HG03095 (cell line): ENCODE results near the gene ST6GAL1.

Experiments
- ATAC-seq: cut with Tn5 transposase; IDR thresholded peaks from one replicate; pipeline ENCODE4 v1.9.1; 2021; ENCODE audit warnings: moderate library complexity; ENCODE audit not compliant: unreplicated experiment

Gene ST6GAL1

DNA sequence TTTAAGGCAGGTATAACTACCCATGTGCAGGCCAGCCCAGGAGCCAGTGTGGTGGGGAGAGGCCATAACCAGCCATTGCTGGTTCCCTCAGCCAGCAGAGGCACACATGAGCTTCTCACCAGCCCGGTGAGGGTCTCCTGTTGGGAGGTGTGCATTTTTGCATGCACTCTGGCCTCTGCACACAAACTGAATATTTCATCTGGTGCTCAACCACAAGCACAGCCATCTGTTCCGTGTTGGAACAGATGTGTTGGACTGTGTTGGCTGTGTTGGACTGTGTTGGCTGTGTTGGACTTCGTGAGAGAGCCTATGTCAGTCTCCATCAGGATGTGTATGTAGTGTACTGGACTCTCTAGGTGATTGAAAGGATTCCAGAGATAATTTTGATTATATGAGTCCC lies 141.8 kb downstream of the ST6GAL1 start:
- ATAC-seq: peak; percentile 21

GRCh38 chr3:187072511-187072910 lies 142.2 kb downstream of the ST6GAL1 start:
- peak; percentile 35 for ATAC-seq

- ATAC-seq: no peak
These were observed 143.3 kb downstream of the ST6GAL1 start for GRCh38 chr3:187073581-187074098.

GRCh38 chr3:187074846-187075245 lies 144.5 kb downstream of the ST6GAL1 start:
- ATAC-seq: no peak

GRCh38 chr3:187076297-187076696 lies 146.0 kb downstream of the ST6GAL1 start:
- ATAC-seq: no peak

GRCh38 chr3:187077085-187077484 lies 146.8 kb downstream of the ST6GAL1 start:
- ATAC-seq: no peak

DNA sequence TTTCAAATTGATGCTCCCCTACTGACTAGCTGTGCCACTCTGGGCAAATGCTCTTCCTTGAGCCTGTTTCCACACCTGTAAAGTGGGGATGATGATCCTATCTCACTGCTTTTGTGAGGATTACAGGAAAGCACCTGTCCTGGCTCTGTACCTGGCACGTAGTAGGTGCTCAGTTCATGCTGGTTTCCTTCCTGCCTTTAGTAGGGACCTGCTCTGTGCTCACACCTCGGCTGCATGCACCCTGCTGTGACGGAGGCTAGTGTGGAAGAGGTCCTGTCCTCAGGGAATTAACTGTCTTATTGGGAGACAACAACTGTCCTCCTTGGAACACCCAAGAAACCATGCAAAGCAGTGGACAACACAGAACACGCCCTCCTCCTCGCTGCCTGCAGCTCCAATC lies 147.2 kb downstream of the ST6GAL1 start:
- ATAC-seq: no peak

DNA sequence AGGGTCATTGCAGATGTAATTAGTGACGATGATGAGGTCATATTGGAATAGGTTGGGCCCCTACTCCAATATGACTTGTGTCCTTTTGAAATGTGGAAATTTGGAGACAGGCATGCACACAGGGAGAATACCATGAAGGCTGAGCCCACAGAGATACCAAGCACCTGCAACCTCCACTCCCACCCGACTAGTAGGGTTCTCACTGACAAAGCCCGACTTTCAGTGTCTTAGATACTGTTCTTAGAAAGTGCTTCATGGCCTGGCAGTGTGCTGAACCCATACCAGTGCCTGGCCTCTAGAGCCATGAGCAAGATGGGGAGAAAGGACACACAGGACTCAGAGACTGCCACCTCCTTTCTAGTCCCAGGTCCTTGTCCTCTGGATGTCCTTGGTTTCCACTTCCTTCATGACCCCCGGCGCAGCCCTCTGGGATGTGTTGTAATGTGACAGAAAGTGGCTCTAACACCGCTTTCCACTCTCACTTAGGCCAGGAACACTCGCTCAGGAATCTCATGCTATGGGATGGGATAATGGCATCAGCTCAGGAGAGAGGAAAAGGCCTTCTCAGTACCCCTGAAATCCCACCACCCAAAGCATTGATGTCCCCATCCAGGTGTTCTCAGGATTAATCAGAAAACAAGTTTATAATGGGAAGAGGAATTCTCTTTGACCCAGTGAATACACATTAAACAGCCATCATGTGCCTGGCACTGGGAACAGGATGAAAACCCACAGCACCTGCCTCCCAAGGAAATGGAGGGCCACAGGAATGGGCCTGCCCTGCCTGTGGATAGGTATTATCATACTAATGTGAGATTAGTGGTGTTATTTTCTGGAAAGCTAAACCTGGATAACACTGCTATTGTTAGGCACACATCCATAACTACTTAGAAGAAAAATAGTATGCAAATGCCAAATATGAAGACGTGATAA lies 149.0 kb downstream of the ST6GAL1 start:
- ATAC-seq: no peak

DNA sequence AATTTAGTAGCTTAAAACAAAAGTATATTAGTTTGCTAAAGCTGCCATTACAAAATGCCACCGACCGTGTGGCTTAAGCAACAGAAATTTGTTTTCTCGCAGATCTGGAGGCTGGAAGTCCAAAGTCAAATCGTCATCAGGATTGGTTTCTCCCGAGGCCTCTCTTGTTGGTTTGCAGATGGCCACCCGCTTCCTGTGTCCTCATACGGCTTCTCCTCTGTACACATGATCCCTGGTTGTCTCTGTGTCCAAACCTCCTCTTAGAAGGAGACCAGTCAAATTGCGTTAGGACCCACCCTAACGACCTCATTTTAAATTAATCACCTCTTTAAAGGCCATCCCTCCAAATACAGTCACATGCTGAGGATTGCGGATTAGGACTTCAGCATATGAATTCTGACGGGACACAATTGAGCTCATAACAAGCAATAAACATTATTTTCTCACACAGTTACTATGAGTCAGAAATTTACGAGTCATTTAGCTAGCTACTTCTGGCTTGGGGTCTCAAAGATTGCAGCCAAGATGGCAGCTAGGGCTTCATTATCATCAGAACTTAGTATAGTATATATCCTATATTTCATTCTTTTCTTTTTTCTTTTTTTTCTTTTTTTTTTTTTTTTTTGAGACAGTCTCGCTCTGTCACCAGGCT lies 150.6 kb downstream of the ST6GAL1 start:
- ATAC-seq: no peak

DNA sequence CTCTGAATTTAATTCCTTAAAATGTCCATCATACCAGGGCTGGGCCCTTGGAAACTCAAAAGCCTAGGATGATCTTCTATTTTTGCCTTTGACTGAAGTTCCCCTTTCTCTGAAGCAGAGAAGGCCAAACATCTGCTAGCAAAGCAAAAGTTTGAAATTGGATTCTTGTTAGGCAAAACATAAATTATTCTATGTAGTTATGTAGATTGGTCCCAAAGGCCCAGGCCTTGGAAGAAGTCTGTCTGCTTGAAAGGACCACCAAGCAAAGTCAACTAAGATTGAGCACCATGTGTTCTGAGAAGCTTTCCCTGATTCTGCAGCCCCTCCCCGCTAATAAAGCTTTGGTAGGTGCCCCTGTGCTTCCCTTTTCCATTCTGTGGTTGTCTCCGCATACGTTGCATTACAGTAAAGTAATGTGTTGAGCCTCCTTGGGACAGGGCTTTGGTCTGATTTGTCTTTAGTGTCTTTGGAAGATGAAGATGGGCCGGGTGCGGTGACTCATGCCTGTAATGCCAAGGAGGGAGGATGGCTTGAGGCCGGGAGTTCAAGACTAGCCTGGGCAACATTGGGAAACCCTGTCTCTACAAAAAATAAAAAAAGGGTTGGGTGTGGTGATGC lies 152.5 kb downstream of the ST6GAL1 start:
- ATAC-seq: no peak

GRCh38 chr3:187084126-187084525 lies 153.8 kb downstream of the ST6GAL1 start:
- no peak for ATAC-seq

GRCh38 chr3:187084580-187084979 lies 154.3 kb downstream of the ST6GAL1 start:
- ATAC-seq: no peak

DNA sequence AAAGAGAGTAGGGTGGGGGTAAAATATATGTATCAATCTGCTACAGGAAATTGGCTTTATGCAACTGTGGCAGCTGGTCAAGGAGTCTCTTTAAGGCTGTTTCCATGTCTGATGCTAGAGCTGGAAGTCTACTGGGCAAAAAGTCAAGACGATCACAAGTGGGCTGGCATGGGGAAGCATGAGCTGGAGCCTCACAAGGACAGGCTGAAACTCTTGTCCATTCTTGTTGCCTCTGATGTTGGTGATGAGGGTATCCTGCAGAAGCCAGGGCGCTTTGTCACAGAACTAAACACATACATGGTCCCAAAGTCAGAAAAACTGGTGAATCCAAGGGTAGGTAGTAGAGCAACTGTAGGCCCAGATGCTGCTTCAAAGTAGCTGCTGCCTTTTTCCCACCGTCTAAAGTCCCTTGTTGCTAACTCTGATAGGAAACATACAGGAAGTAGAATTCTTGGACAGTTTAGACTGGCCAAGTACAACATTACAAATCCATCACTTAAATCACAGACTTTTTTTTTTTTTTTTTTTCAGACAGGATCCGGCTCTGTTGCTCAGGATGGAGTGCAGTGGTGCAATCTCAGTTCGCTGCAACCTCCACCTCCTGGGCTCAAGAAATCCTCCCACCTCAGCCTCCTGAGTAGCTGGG lies 154.8 kb downstream of the ST6GAL1 start:
- ATAC-seq: no peak

GRCh38 chr3:187085933-187086332 lies 155.6 kb downstream of the ST6GAL1 start:
- ATAC-seq: no peak

DNA sequence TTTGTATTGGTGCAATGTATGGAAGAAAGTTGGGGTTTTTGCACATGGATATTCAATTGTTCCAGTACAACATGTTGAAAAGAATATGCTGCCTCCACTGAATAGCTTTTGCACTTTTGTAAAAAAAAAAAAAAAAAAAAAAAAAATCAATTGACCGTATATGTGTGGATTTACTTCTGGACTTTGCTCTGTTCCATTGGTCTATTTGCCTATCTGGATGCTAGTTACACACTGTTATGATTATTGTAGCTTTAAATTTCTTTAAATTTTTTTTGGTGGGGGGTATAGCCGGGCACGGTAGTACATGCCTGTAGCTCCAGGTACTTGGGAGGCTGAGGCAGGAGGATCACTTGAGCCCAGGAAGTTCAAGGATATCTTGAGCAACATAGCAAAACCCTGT lies 156.5 kb downstream of the ST6GAL1 start:
- no peak for ATAC-seq

- ATAC-seq: no peak
These were observed 158.4 kb downstream of the ST6GAL1 start for GRCh38 chr3:187088701-187089100.

DNA sequence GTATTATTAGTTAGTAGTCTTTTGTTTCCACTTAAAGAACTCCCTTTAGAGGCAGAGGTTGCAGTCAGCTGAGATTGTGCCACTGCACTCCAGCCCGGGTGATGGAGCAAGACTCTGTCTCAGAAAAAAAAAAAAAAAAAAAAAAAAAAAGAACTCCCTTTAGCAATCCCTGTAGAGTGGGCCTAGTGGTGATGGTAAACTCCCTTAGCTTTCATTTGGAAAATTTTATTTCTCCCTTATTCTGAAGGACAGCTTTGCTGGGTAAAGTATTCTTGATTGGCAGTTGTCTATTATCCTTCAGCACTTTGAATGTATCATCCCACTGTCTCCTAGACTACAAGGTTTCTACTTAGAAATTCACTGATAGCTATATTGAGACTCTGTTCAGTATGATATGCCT lies 163.0 kb downstream of the ST6GAL1 start:
- ATAC-seq: no peak

DNA sequence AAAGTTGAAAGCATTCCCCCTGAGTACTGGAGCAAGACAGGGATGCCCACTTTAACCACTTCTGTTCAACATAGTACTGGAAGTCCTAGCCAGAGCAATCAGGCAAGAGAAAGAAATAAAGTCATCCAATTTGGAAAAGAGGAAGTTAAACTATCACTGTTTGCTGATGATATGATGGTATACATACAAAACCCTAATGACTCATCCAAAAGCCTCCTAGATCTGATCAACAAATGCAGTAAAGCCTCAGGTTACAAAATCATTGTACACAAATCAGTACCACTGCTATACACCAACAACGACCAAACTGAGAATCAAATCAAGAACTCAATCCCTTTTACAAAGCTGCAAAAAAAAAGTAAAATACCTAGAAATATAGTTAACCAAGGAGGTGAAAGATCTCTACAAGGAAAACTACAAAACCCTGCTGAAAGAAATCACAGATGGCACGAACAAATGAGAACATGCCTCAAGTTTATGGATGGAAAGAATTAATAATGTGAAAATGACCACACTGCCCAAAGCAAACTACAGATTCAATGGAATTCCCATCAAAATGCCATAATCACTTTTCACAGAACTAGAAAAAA lies 168.7 kb downstream of the ST6GAL1 start:
- ATAC-seq: no peak

- ATAC-seq: no peak
These were observed 171.1 kb downstream of the ST6GAL1 start for GRCh38 chr3:187101184-187102072.
